ENCODE data around the gene APBB1IP. TPM values are rescaled to one million over a fixed set of nuclear protein-coding genes. Genes with fewer than 3 reads are reported as not detected.
"Not testable (repeated sequence)": the region's sequence is repeated elsewhere in the genome, so short reads cannot be mapped to it uniquely, and the experiment has no call there.

APBB1IP gene
- total RNA-seq, 1 donor from 2014 or later, result 2.5 TPM

DNA sequence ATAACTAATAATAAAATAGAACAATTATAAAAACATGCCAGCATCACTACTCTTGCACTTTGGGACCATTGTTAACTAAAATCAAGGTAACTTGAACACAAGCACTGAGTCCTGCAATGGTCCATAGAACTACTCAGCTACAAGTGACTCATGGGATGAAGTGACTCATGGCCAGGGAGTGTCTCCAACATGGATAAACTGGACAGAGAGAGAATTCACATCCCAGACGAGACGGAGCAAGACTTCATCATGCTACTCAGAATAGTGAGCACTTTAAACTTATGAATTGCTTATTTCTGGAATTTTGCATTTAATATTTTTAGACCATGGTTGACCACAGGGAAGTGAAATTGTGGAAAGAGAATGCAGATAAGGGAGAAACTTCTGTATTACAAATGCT, 165.1 kb downstream of the APBB1IP start:
- intact Hi-C loops (cut with DNase I); DNase-seq (ENCODE audit: low spot score): not testable (repeated sequence)

DNA sequence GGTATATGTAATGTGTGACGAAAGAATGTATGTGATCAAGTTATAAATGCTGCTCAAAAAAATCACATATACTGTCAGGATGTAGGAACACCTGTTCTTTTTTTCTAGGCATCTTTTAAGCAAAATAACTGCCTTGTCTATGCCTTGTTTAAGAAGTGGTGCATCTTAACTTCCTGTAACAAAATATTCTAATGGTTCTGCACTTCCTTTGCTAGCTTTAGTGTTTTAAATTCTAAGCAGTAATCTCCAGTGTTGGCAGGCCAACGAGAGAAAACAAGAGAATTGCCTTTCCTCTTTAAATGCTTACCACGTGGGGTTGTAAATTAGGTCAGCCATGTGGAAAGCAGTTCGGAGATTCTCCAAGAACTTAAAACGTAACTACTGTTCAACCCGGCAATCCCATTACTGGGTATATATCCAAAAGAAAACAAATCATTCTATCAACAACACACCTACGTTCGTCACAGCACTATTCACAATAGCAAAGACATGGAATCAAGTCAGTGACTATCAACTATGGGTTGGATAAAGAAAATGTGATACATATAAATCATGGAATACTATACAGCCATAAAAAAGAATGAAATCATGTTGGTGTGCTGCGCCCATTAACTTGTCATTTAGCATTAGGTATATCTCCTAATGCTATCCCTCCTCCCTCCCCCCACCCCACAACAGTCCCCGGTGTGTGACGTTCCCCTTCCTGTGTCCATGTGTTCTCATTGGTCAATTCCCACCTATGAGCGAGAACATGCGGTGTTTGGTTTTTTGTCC, 166.4 kb downstream of the APBB1IP start:
- intact Hi-C loops (cut with DNase I), result not testable (repeated sequence)

DNA sequence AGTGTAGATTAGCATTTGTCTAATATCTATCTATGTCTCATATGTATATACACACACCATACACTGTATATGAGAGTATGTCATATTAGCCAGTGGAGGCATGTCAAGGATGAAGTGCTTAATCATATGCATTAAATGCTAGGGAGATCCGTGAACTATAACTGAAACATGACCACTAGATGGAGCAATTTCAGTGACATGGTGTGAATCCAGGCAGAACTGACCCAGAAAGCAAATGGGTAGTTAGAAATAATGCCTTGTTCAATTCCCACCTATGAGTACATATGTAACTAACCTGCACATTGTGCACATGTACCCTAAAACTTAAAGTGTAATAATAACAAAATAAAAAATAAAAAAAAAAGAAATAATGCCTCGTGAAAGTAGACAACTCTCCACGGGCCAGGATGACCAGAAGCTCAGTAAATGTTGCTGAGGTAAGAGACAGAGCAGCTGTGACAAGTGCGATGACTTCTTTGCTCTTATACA, 168.3 kb downstream of the APBB1IP start:
- intact Hi-C loops (cut with DNase I); DNase-seq (ENCODE audit: low spot score): not testable (repeated sequence)

More for the DNA sequence above, 166.4 kb downstream of the APBB1IP start:
- DNase-seq (ENCODE audit: low spot score), result not testable (repeated sequence)

DNA sequence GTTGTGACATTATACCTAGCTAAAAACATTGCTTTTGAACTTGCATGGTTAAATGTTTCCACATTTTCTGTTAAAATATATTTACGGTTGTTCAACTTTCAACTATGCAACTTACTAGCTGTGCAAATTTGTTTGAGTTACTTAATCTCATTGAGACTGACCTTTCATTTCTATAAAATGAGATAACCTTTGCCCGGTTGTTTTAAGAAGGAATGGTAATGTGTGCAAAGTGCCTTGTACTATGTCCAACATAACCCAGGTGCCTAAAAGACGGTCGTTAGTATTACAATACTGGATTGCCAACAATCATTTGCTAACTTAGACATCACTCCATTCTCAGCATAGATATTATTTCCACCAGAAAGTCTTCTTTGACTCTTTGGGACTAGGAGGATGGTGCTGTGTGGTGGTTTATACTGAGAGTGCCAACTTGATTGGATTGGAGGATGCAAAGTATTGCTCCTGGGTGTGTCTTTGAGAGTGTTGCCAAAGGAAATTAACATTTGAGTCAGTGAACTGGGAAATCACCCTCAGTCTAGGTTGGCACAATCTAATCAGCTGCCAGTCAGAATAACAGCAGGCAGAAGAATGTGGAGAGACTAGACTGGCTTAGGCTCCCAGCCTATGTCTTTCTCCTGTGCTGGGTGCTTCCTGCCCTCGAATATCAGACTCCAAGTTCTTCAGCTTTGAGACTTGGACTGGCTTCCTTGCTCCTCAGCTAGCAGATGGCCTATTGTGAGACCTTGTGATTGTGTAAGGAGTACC, 174.2 kb downstream of the APBB1IP start:
- no peak for DNase-seq (ENCODE audit: low spot score)
- intact Hi-C loops (cut with DNase I), result no loop called here

Other genes starting within 250 kb of the APBB1IP start
- gene GAD2, start 221.6 kb upstream of the APBB1IP start, total RNA-seq, result not detected

Data from cardiac septum (tissue), 1 donor.